ENCODE data around the gene ZMYND19. TPM values are rescaled to one million over a fixed set of nuclear protein-coding genes. Genes with fewer than 3 reads are reported as not detected.
"Not testable (repeated sequence)": the region's sequence is repeated elsewhere in the genome, so short reads cannot be mapped to it uniquely, and the experiment has no call there.

ZMYND19 gene
- 8.8 TPM for polyA plus RNA-seq

DNA sequence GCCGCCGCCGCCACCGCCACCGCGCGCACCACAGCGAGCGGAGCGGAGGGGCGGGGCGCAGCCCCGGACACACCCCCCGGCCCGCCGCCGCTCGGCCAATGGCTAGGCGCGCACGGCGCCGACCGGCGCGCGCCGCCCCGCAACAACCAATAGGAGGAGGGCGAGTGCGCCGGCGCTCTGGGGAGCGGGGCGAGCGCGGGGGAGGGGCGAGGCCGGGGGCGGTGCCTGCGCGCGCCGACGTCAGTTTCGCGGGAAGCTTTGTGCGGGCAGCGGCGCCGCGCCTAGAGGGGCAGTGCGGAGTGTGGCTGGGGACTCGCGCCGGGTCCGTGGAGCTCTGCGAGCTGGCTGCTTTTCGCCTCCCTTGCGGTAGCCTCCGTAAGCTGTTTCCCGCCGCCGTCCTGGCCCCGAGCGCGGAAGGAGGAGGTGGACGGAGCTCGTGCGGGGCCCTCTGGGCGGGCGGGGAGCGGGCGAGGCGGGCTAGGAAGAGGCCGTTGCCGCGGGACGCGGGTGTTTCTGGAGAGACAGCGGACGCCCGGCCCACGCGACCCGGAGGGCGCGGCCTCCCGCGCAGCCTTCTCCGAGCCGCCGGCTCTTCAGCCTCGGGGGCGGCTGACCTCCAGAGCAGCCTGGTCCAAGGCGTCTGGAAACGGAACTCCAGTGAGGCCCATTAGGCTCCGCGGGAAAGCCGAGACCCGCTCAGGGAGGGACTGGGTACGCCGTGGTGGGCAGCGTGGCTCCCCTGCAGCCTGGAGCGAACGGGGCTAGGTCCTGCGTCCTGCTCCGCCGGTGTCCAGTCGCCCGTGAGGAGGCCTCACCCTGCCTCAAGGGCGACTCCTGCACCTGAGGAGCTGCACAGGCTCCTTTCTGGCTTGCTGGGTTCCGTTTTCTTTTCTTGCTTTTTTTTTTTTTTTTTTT is at the start of gene ZMYND19:
TSS of gene ZMYND19 (minus strand) at position 44 of the 915 bp plus-strand sequence. CDS start 249 bp downstream, outside the sequence.
- Mint-ChIP-seq H3K27ac (peak within 1 kb of the TSS; percentile 19 to 94 (median 85)), H3K9me3 (no peaks in the 10 kb centered on the region), H3K4me3 (peak within 1 kb of the TSS; percentile 90 to 98 (median 94)), H3K4me1 (peaks cover 3 to 9% (median 7%) of the 10 kb centered on the region in 3 donors), H3K27me3 (peaks cover 1% of the 10 kb centered on the region), H3K36me3 (peaks cover 5% of the 10 kb centered on the region)

DNA sequence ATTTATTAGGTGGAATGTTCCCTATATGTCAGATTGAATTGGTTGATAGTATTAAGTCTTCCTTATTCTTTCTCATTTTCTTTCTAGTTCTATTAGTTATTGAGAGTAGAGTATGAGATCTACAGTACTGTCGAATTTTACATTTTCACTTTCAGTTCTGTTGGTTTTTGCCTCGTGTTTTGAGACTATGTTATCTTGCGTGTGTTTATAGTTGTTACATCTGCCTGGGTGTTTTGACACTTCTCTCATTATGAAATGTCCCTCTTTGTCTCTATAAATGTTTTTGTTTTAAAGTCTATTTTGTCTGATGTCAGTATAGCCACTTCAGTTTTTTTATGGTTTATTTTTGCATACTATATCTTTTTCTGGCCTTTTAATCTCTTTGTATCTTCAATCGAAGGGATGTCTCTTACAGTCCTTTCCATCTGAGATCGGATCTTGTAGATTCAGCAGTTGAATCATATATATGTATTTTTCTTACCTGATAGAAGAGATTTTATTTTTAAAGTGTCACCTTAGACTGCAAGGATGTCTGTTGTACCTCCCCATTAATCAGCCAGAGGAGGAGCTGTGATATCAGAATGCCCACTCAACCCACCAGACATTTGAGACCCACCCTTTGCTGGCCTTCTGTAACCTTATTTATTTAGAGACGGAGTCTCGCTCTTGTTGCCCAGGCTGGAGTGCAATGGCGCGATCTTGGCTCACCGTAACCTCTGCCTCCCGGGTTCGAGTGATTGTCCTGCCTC is 49.2 kb upstream of the ZMYND19 start:
- Mint-ChIP-seq H3K36me3 (peaks cover 4% of the 10 kb centered on the region), H3K27me3 (no peaks in the 10 kb centered on the region), H3K4me1 (peaks cover 29 to 35% (median 30%) of the 10 kb centered on the region in 3 donors), H3K27ac (peak overlapping the region; percentile 28 to 84 (median 69)), H3K4me3 (peak overlapping the region; percentile 37 to 91 (median 58)), H3K9me3 (no peaks in the 10 kb centered on the region)

DNA sequence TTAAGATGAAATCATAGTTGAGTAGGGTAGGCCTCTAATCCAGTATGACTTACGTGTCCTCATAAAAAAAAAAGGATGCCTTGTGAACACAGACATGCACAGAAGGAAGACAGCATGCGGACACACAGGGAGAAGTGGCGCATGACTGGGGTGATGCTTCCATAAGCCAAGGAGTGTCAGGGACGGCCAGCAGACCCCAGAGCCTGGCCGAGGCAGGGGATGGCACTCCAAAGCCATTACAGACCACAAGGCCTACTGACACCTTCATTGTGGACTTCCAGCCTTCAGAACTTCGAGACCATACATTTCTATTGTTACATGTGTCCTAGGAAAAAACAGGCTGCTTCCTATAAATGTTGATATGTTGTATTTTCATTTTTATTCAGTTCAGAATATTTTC is 48.4 kb upstream of the ZMYND19 start:
- H3K4me1 Mint-ChIP-seq, result peaks cover 32 to 37% (median 32%) of the 10 kb centered on the region in 3 donors
- peaks cover 6% of the 10 kb centered on the region for H3K36me3 Mint-ChIP-seq
- peak overlapping the region in 3 of 4 donors; percentile 21 to 91 (median 73) for H3K4me3 Mint-ChIP-seq
- no peaks in the 10 kb centered on the region for H3K9me3 Mint-ChIP-seq
- peak overlapping the region in 1 of 3 donors; percentile 84 for H3K27ac Mint-ChIP-seq
- no peaks in the 10 kb centered on the region for H3K27me3 Mint-ChIP-seq

DNA sequence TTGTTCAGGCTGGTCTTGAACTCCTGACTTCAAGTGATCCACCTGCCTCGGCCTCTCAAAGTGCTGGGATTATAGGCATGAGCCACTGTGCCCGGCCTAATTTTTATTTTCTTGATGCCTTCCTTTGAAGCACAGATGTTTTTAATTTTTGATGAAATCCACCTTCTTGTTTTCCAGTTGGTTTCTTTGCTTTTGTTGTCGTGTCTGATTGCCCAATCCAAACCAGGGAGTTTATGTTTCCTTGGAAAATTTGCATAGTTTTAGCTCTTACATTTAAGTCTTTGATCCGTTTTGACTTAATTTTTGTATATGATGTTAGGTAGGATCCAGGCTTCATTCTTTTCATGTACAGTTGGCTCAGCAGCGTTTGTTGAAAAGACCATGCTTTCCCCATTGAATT is 43.7 kb upstream of the ZMYND19 start:
- no peaks in the 10 kb centered on the region for H3K9me3 Mint-ChIP-seq
- no peak overlapping the region for H3K4me3 Mint-ChIP-seq
- H3K4me1 Mint-ChIP-seq, result peaks cover 26 to 37% (median 35%) of the 10 kb centered on the region in 3 donors
- peaks cover 4% of the 10 kb centered on the region for H3K36me3 Mint-ChIP-seq
- H3K27me3 Mint-ChIP-seq, result no peaks in the 10 kb centered on the region
- H3K27ac Mint-ChIP-seq, result no peak overlapping the region

DNA sequence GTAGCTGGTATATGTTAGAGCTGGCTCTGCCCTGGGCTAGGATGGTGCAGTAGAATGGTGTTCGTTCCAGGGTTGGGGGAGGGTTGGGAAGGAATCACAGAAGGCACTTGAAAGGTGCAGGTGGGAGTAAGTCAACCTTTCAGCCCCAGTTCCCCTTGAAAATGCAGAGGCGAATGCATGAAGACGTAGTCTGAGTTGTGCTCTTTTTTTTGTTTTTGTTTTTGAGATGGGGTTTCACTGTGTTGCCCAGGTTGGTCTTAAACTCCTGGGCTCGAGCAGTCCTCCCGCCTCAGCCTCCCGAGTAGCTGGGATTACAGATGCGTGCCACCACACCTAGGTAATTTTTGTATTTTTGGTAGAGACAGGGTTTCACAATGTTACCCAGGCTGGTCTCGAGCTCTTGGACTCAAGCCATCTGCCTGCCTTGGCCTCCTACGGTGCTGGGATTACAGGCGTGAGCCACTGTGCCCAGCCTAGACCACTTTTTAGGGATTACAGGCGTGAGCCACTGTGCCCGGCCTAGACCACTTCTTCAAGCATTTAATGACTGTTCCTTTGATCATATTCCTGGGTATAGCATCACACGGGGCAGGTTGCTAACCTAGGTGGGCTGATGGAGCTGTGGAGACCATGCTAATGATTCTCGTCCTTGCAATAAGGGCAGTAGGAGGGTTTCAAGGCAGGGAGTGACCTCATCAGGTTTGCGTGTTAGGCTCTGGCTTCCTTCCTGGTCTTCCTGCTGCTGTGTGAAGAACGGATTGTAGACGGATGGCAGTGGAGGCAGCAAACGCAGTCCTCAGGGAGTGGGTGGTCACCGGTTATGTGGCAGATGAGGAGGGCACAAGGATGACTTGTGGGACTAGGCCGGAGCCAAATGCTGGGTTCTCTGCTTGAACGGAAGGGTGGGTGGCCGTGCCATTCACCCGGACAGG is 42.2 kb upstream of the ZMYND19 start:
- Mint-ChIP-seq H3K4me3 (peak overlapping the region in 2 of 4 donors; percentile 63 to 65), H3K4me1 (peaks cover 31 to 39% (median 38%) of the 10 kb centered on the region in 3 donors), H3K27me3 (no peaks in the 10 kb centered on the region), H3K27ac (no peak overlapping the region), H3K36me3 (peaks cover 4% of the 10 kb centered on the region), H3K9me3 (no peaks in the 10 kb centered on the region)

DNA sequence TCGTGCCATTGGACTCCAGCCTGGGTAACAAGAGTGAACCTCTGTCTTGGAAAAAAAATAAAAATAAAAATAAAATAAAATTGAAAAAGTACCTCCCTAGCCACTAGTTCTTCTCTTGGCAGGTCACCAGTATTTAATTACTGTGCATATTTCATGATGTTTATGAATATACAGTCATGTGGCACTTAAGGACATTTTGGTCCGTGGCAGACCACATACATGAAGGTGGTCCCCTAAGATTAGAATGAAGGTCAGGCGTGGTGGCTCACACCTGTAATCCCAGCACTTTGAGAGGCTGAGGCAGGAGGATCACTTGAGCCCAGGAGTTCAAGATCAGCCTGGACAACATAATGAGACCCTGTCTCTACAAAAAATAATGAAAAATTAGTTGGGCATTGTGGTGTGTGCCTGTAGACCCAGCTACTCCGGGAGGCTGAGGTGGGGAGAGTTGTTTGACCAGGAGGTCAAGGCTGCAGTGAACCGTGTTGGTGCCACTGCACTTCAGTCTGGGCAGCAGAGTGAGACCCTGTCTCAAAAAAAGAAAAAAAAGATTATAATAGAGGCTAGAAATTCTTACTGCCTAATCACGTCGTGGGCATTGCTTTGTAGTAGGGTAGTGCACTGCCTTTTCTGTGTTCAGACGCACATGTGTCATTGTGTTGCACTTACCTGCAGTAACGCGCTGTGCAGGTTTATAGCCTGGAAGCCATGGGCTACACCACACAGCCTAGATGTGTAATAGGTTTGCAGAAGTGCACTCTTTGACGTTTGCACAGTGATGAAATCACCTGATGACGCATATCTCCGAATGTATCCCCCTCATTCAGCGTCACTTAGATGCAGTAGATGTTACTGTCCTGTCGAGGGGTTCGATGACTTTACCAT is 41.3 kb upstream of the ZMYND19 start:
- Mint-ChIP-seq H3K4me3 (no peak overlapping the region), H3K4me1 (peaks cover 31 to 39% (median 38%) of the 10 kb centered on the region in 3 donors), H3K27ac (peak overlapping the region in 2 of 3 donors; percentile 23 to 31), H3K9me3 (no peaks in the 10 kb centered on the region), H3K27me3 (no peaks in the 10 kb centered on the region), H3K36me3 (peaks cover 4% of the 10 kb centered on the region)

DNA sequence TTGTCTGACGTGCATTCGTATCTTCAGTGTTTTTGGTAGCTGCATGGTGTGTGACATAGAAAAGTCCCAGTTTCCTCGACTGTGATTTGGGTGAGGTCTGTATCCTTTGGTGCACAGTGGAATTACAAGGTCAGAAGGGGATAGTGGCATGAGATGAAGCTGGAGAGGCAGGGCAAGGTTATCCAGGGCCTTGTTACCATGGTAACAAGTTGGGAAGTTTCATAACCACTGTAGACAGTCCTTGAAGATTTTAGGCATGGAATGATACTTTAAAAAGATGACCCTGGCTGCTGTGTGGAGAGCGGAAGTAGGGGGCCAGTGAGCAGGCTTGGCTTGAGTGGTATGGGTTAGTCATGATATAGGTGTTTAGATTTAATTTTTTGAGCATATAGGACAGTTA is 40.4 kb upstream of the ZMYND19 start:
- H3K9me3 Mint-ChIP-seq, result no peaks in the 10 kb centered on the region
- peaks cover 4% of the 10 kb centered on the region for H3K36me3 Mint-ChIP-seq
- no peak overlapping the region for H3K4me3 Mint-ChIP-seq
- H3K27me3 Mint-ChIP-seq, result no peaks in the 10 kb centered on the region
- H3K27ac Mint-ChIP-seq, result peak overlapping the region in 1 of 3 donors; percentile 74
- peaks cover 26 to 37% (median 36%) of the 10 kb centered on the region in 3 donors for H3K4me1 Mint-ChIP-seq

DNA sequence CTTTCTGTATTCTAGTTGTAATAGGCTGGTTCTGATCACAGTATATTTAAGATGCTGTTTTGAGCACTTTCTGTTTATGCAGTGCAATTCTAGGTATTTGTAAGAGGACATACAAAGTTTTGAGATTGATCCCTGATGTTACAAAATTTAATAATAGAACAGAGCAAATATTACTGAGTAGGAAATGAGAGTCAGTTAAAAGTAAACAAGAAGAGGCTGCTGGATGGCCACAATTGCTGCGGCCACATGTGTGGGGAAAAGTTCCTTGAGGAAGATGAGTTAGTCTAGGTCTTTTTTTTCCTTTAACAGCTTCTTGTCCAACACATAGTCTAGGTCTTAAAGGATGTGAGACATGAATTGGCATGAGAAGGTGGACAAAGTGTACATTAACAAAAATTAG is 39.8 kb upstream of the ZMYND19 start:
- Mint-ChIP-seq H3K4me3 (peak overlapping the region in 2 of 4 donors; percentile 10 to 67), H3K27me3 (no peaks in the 10 kb centered on the region), H3K9me3 (no peaks in the 10 kb centered on the region), H3K36me3 (peaks cover 4% of the 10 kb centered on the region), H3K4me1 (peaks cover 32 to 42% (median 39%) of the 10 kb centered on the region in 3 donors), H3K27ac (peak overlapping the region in 1 of 3 donors; percentile 7)

DNA sequence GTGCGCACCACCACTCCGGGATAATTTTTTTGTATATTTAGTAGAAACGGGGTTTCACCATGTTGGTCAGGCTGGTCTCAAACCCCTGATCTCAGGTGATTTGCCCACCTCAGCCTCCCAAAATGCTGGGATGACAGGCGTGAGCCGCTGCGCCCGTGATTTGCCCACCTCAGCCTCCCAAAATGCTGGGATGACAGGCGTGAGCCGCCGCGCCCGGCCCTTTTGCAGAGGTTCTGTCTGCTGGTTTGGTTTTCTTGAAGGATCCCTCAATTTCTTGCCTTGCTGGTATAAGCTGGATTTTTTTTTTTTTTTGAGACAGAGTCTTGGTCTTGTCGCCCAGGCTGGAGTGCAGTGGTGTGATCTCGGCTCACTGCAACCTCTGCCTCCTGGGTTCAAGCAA is 37.1 kb upstream of the ZMYND19 start:
- not testable (repeated sequence) for H3K36me3 Mint-ChIP-seq, H3K27me3 Mint-ChIP-seq, H3K27ac Mint-ChIP-seq, H3K9me3 Mint-ChIP-seq
- peaks cover 30 to 34% (median 33%) of the 10 kb centered on the region in 3 donors for H3K4me1 Mint-ChIP-seq
- peak overlapping the region in 2 of 4 donors; percentile 27 to 68 for H3K4me3 Mint-ChIP-seq

DNA sequence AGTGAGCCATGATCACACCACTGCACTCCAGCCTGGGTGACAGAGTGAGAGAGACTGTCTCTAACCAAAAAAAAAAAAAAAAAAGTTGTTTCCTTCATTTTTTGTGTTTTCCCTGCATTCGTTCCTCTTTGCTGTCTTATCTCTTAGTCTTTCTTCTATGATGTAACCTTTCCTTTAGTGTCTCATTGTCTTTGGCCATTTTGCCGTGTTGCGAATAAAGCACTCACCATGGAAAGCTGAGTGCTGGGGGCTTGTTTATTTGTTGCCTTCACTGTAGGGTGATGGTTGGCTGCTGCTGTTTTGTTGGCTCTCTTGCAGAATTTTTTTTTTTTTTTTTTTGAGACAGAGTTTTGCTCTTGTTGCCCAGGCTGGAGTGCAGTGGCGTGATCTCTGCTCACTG is 36.2 kb upstream of the ZMYND19 start:
- peak overlapping the region in 2 of 4 donors; percentile 11 to 55 for H3K4me3 Mint-ChIP-seq
- H3K4me1 Mint-ChIP-seq, result peaks cover 29 to 32% (median 30%) of the 10 kb centered on the region in 3 donors
- H3K27me3 Mint-ChIP-seq, result no peaks in the 10 kb centered on the region
- H3K36me3 Mint-ChIP-seq, result no peaks in the 10 kb centered on the region
- no peaks in the 10 kb centered on the region for H3K9me3 Mint-ChIP-seq
- H3K27ac Mint-ChIP-seq, result peak overlapping the region in 1 of 3 donors; percentile 39

DNA sequence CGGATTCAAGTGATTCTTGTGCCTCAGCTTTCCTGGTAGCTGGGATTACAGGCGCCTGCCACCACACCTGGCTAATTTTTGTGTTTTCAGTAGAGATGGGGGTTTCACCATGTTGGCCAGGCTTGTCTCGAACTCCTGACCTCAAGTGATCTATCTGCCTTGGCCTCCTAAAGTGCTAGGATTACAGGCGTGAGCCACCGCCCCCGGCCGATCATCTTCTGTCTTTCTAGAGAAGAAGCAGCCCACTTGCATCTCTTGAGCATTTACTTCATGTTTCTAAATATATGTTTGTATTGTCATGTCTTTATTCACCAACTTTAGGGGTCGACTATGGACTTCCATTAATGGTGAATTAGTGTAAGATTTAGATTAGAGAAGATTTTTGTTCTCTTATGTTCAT is 31.9 kb upstream of the ZMYND19 start:
- not testable (repeated sequence) for H3K27me3 Mint-ChIP-seq, H3K9me3 Mint-ChIP-seq, H3K36me3 Mint-ChIP-seq
- Mint-ChIP-seq H3K4me3 (peak overlapping the region; percentile 34 to 83 (median 52)), H3K27ac (peak overlapping the region in 1 of 3 donors; percentile 39), H3K4me1 (peaks cover 28 to 39% (median 30%) of the 10 kb centered on the region in 3 donors)

DNA sequence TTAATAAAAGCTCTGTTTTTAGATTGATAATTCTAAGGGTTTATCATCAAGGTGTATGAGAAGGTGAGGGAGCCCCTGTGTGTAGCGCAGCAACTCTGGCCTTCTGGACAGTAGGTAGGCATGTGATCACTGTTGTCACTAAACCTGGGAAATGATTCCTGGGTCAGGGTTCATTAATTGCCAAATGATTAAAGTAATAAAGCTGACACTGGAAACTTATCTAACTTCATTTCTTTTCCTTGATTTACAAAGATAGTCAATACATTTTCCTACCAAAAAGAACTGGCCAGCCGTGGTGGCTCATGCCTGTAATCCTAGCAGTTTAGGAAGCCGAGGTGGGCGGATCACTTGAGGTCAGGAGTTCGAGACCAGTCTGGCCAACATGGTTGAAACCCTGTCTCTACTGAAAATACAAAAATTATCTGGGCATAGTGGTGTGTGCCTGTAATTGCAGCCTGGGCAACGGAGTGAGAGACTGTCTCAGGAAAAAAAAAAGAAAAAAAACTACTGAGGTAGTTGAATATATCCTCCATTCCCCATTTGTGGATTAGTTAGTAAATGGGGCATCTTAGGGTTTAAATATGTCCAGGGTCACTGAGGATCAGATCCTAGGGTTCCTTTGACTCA is 30.9 kb upstream of the ZMYND19 start:
- H3K27me3 Mint-ChIP-seq, result no peaks in the 10 kb centered on the region
- H3K36me3 Mint-ChIP-seq, result no peaks in the 10 kb centered on the region
- peaks cover 28 to 38% (median 28%) of the 10 kb centered on the region in 3 donors for H3K4me1 Mint-ChIP-seq
- H3K4me3 Mint-ChIP-seq, result peak overlapping the region; percentile 6 to 93 (median 86)
- peak overlapping the region in 2 of 3 donors; percentile 23 to 91 for H3K27ac Mint-ChIP-seq
- no peaks in the 10 kb centered on the region for H3K9me3 Mint-ChIP-seq

DNA sequence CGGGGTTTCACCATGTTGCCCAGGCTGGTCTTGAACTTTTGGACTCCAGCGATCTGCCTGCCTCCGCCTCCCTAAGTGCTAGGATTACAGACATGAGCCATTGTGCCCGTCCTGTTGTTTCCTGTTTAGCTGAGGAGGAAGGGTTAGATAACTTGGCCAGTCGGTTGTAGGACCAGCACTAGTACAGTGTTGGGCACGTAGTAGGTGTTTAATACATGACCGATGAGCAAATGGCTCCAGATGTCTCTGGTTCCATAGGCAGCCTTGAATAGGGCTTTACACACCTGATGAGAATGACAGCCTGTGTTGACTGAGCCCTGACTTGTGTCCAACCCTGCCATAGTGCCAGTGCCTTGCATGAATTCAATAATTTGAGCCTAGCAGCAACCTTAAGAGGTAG is 30.3 kb upstream of the ZMYND19 start:
- peaks cover 26 to 38% (median 28%) of the 10 kb centered on the region in 3 donors for H3K4me1 Mint-ChIP-seq
- H3K27me3 Mint-ChIP-seq, result no peaks in the 10 kb centered on the region
- H3K4me3 Mint-ChIP-seq, result peak overlapping the region in 3 of 4 donors; percentile 87 to 93 (median 89)
- H3K36me3 Mint-ChIP-seq, result no peaks in the 10 kb centered on the region
- peak overlapping the region in 1 of 3 donors; percentile 91 for H3K27ac Mint-ChIP-seq
- H3K9me3 Mint-ChIP-seq, result no peaks in the 10 kb centered on the region
